B cell (primary cell): ENCODE results near the gene SLC44A1. TPM values are rescaled to one million over a fixed set of nuclear protein-coding genes. Genes with fewer than 3 reads are reported as not detected.

Experiments
- ATAC-seq: fragments of 200-7000 bp; cut with Tn5 transposase; one replicate; pipeline ENCODE4 v1.10.0; 2021; ENCODE audit warnings: low read depth, mild to moderate bottlenecking, moderate number of reproducible peaks, moderate library complexity
- CTCF ChIA-PET: fragments of 350-600 bp; sonication (Branson Sonifier 250); formaldehyde crosslinking; loops from one replicate; lab custom pipeline; 2021; ENCODE audit warnings: antibody characterized with exemption, inconsistent platforms; lab: Charles Lee
- POLR2A ChIA-PET: fragments of 350-600 bp; sonication (Branson Sonifier 250); formaldehyde crosslinking; loops from one replicate; lab custom pipeline; 2021; ENCODE audit warnings: antibody characterized with exemption; lab: Charles Lee
- DNase-seq: peaks from one replicate; pipeline ENCODE4 v3.0.0; 2013
- H2AFZ ChIP-seq: 2 replicates; pipeline ENCODE4 v1.6.1; 2012; ENCODE audit warnings: mild to moderate bottlenecking, low read depth, low read length; ENCODE audit not compliant: insufficient read depth, poor library complexity, severe bottlenecking
- H3K27ac ChIP-seq, 2 donors: 1 replicate in 1 of 2; 2 replicates in 1 of 2; pipeline ENCODE4 v1.5.1; 2012 to 2013; ENCODE audit warnings: low read length in 2 of 2, mild to moderate bottlenecking in 2 of 2, moderate library complexity in 1 of 2
- H3K27me3 ChIP-seq, 4 experiments: fragments of 200-600 bp in 1 of 4; sonication (generic) in 1 of 4; replicated peaks in 1 of 4; 1 replicate in 2 of 4; 2 replicates in 2 of 4; pipeline versions ENCODE4 v1.6.1 to v1.7.0; 2013 to 2016; ENCODE audit warnings: low read length in 3 of 4, mild to moderate bottlenecking in 2 of 4, mixed read lengths in 1 of 4, moderate library complexity in 1 of 4; ENCODE audit not compliant: insufficient read depth in 4 of 4, control insufficient read depth in 3 of 4; ENCODE audit errors: control extremely low read depth in 1 of 4
- H3K36me3 ChIP-seq, 2 experiments: replicated peaks in 1 of 2; 1 replicate in 1 of 2; 2 replicates in 1 of 2; pipeline versions ENCODE4 v1.6.1 to v1.7.1; 2013; ENCODE audit warnings: low read length in 1 of 2; ENCODE audit not compliant: insufficient read depth in 2 of 2, control insufficient read depth in 1 of 2; ENCODE audit errors: control extremely low read depth in 1 of 2, extremely low read depth in 1 of 2
- H3K4me1 ChIP-seq, 2 donors: fragments of 200-600 bp in 1 of 2; sonication (generic) in 1 of 2; 1 replicate in 1 of 2; 2 replicates in 1 of 2; pipeline versions ENCODE4 v1.5.1 to v1.6.1; 2013 to 2017; ENCODE audit warnings: low read length in 2 of 2; ENCODE audit not compliant: control insufficient read depth in 2 of 2, insufficient read depth in 2 of 2
- H3K4me2 ChIP-seq: replicated peaks from 2 replicates; pipeline ENCODE3; 2012; ENCODE audit warnings: mild to moderate bottlenecking, low read depth, low read length; ENCODE audit not compliant: poor library complexity, severe bottlenecking
- H3K4me3 ChIP-seq, 5 experiments: fragments of 200-600 bp in 1 of 5; sonication (generic) in 1 of 5; 1 replicate in 3 of 5; 2 replicates in 2 of 5; pipeline versions ENCODE4 v1.5.1 to v1.7.0; 2011 to 2016; ENCODE audit warnings: low read length in 4 of 5, mild to moderate bottlenecking in 4 of 5, low read depth in 2 of 5, control low read depth in 1 of 5, moderate library complexity in 1 of 5; ENCODE audit not compliant: insufficient read depth in 1 of 5; ENCODE audit errors: control extremely low read depth in 1 of 5, extremely low read depth in 1 of 5
- H3K79me2 ChIP-seq: fragments of 200-600 bp; sonication (generic); one replicate; pipeline ENCODE4 v1.6.0; 2016; ENCODE audit warnings: low read length; ENCODE audit not compliant: control insufficient read depth, insufficient read depth
- H3K9ac ChIP-seq: fragments of 200-600 bp; sonication (generic); 2 replicates; pipeline ENCODE4 v1.6.1; 2017; ENCODE audit warnings: mild to moderate bottlenecking, low read length, moderate library complexity
- H3K9me3 ChIP-seq, 3 donors: one replicate each; pipeline versions ENCODE4 v1.6.1 to v1.7.1; 2013; ENCODE audit warnings: low read length in 2 of 3; ENCODE audit not compliant: control insufficient read depth in 2 of 3, insufficient read depth in 1 of 3; ENCODE audit errors: control extremely low read depth in 1 of 3
- H4K20me1 ChIP-seq: 2 replicates; pipeline ENCODE4 v1.6.0; 2012; ENCODE audit warnings: mild to moderate bottlenecking, low read length; ENCODE audit not compliant: insufficient read depth, control insufficient read depth, poor library complexity, severe bottlenecking
- H3K27ac Mint-ChIP-seq: one replicate; pipeline ENCODE4 v1.8.0; 2021; ENCODE audit warnings: mixed read lengths
- H3K27me3 Mint-ChIP-seq: one replicate; pipeline ENCODE4 v1.8.0; 2021; ENCODE audit warnings: mixed read lengths
- H3K4me1 Mint-ChIP-seq: one replicate; pipeline ENCODE4 v1.8.0; 2021; ENCODE audit warnings: mixed read lengths
- H3K4me3 Mint-ChIP-seq: one replicate; pipeline ENCODE4 v1.8.0; 2021; ENCODE audit warnings: mixed read lengths
- H3K9me3 Mint-ChIP-seq: one replicate; pipeline ENCODE4 v1.8.0; 2022; ENCODE audit warnings: mixed read lengths; ENCODE audit not compliant: insufficient read depth
- EZH2 ChIP-seq: IDR thresholded peaks from 2 replicates; pipeline ENCODE4 v1.6.1; 2012; ENCODE audit warnings: borderline replicate concordance, low read depth, mild to moderate bottlenecking, moderate library complexity, low read length; ENCODE audit not compliant: insufficient read depth, poor library complexity, severe bottlenecking
- WGBS: methylation state at CpG from one replicate; pipeline ENCODE4 v1.1.5; 2013; ENCODE audit warnings: missing lambda C conversion rate; ENCODE audit not compliant: insufficient coverage; 5-methylcytosine and 5-hydroxymethylcytosine counted together
- intact Hi-C: fragments of 100-400 bp; cut with micrococcal nuclease; formaldehyde crosslinking; loops from one replicate; pipeline ENCODE4 v1.10.0; 2022
- polyA plus RNA-seq: library from polyadenylated mRNA; depleted of rRNA; stranded (reverse); fragments of >200 nt; gene quantifications from 2 replicates; pipeline ENCODE4 v1.2.3, GENCODE V29; 2012
- total RNA-seq, 2 donors: library from RNA; stranded (reverse); fragments of 120-200 nt in 1 of 2; gene quantifications; 1 replicate in 1 of 2; 2 replicates in 1 of 2; pipeline versions ENCODE4 v1.2.3 to v1.2.4, GENCODE V29; 2013 to 2022
- TF ChIP-seq, protein P1 (sequence below): fragments of 200-600 bp; IDR thresholded peaks from one replicate; pipeline ENCODE4 v1.8.0; 2022; ENCODE audit warnings: antibody characterized with exemption, mild to moderate bottlenecking

Gene SLC44A1
- total and polyA plus RNA-seq, 2 donors (not counting 1 experiment from before 2014, with no cell fraction given), result 2.2 to 17.7 TPM

DNA sequence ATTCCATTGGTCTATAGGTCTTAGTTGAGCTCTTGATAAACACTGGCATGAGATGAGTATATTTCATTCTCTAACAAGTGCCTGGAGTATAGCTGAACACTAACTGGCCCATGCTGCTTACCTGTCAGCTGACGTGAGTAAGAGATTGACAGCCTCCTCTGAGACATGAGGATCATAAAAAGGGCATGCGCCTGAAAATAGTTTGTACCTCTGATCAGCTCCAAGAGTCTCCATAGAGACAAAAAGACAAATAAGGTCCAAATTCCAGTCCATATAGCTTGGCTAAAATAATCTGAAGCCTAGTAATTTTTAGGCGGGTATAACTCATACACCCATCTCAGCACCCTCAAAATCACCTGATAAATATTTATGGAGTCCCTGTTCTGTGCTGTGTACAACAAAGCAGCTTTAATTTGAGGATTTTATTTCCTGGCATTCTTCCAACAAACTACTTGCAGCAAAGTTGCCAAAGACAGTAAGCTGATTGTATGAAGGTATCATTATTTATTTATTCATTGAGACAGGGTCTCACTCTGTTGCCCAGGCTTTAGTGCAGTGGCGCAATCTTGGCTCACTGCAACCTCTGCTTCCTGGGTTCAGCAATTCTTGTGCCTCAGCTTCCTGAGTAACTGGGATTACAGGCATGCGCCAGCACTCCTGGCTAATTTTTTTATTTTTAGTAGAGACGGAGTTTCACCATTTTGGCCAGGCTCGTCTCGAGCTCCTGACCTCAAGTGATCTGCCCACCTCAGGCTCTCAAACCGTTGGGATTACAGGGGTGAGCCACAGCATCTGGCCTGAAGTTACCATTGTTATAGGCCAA, 187.2 kb downstream of the SLC44A1 start:
- no peaks in the 10 kb centered on the region for H3K4me1 Mint-ChIP-seq
- no peak overlapping the region for H3K9ac ChIP-seq
- H3K4me2 ChIP-seq, result no peak overlapping the region
- no peaks in the 10 kb centered on the region for H4K20me1 ChIP-seq
- H3K9me3 Mint-ChIP-seq, result no peaks in the 10 kb centered on the region
- peaks cover 4% of the 10 kb centered on the region for H3K27me3 Mint-ChIP-seq
- no peak overlapping the region for H3K4me3 ChIP-seq
- no peak overlapping the region for H3K27ac Mint-ChIP-seq
- no peak overlapping the region for H3K27ac ChIP-seq
- H3K4me1 ChIP-seq, result no peaks in the 10 kb centered on the region
- no peak overlapping the region for H3K4me3 Mint-ChIP-seq
- no peak for TF ChIP-seq EZH2
- TF ChIP-seq, protein P1, sequence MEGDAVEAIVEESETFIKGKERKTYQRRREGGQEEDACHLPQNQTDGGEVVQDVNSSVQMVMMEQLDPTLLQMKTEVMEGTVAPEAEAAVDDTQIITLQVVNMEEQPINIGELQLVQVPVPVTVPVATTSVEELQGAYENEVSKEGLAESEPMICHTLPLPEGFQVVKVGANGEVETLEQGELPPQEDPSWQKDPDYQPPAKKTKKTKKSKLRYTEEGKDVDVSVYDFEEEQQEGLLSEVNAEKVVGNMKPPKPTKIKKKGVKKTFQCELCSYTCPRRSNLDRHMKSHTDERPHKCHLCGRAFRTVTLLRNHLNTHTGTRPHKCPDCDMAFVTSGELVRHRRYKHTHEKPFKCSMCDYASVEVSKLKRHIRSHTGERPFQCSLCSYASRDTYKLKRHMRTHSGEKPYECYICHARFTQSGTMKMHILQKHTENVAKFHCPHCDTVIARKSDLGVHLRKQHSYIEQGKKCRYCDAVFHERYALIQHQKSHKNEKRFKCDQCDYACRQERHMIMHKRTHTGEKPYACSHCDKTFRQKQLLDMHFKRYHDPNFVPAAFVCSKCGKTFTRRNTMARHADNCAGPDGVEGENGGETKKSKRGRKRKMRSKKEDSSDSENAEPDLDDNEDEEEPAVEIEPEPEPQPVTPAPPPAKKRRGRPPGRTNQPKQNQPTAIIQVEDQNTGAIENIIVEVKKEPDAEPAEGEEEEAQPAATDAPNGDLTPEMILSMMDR, result no peak
- ChIA-PET POLR2A (no interaction called here), CTCF (interaction anchor here (0.8 to 1.2 kb wide), 3 partner anchors 16 to 27 kb away, joined by 3 to 6 read pairs (median 4); no protein-coding TSS in a partner anchor)
- no peaks in the 10 kb centered on the region for H3K9me3 ChIP-seq
- no peak overlapping the region for H2AFZ ChIP-seq
- ATAC-seq (no peak), DNase-seq (no peak)
- intact Hi-C loops, result no loop called here
- WGBS, result 94% methylated on average over 8 of the region's 9 CpGs
- H3K36me3 ChIP-seq, result no peaks in the 10 kb centered on the region
- H3K79me2 ChIP-seq, result no peaks in the 10 kb centered on the region
- no peaks in the 10 kb centered on the region for H3K27me3 ChIP-seq

DNA sequence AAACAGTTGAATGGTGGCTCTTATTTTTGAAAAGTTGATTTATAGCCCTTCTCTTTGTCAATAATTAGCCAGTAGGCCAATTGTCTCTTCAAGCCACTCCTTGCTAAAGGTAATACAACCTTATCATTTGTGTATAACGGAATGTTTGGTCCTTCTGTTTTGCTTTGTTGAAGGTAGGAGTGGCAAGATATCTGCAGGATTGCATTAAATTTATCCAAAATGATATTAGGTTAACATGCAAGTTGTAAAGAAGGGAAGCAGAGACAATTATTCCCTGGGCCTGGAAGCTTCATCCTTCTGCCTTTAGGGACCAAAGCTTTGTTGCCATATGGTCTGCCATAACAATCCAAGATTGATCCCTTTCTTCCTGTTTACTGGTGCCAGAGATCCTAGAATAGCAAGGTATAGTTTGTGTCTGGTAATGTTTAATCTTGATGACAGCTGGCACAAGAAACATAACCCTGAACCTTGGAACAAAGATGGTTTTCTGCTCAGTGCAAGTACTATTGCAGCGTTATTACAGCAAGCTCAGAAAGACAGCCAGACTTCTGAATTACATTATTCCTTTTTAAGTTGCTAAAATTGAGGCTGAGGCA, 187.9 kb downstream of the SLC44A1 start:
- H3K27ac Mint-ChIP-seq, result no peak overlapping the region
- peaks cover 4% of the 10 kb centered on the region for H3K27me3 Mint-ChIP-seq
- H3K4me3 Mint-ChIP-seq, result no peak overlapping the region
- ATAC-seq, result no peak
- Histone ChIP-seq H3K4me1 (no peaks in the 10 kb centered on the region), H3K79me2 (no peaks in the 10 kb centered on the region), H3K4me2 (no peak overlapping the region), H3K27ac (no peak overlapping the region), H3K4me3 (no peak overlapping the region), H3K9me3 (no peaks in the 10 kb centered on the region), H3K9ac (no peak overlapping the region), H3K36me3 (no peaks in the 10 kb centered on the region), H2AFZ (no peak overlapping the region), H4K20me1 (no peaks in the 10 kb centered on the region), H3K27me3 (no peaks in the 10 kb centered on the region)
- no peak for DNase-seq
- WGBS, result no CpG with 5 or more reads among the region's 2 CpGs
- ChIA-PET CTCF (interaction anchor here (0.6 to 1.2 kb wide), 3 partner anchors 17 to 28 kb away, joined by 3 to 6 read pairs (median 3); no protein-coding TSS in a partner anchor), POLR2A (no interaction called here)
- intact Hi-C loops, result no loop called here
- no peaks in the 10 kb centered on the region for H3K9me3 Mint-ChIP-seq
- no peaks in the 10 kb centered on the region for H3K4me1 Mint-ChIP-seq
- TF ChIP-seq EZH2, result no peak
- TF ChIP-seq, protein P1, result no peak
